SK-MEL-5 (cell line): ENCODE results near the gene CDC42EP3. TPM values are rescaled to one million over a fixed set of nuclear protein-coding genes. Genes with fewer than 3 reads are reported as not detected.

Source experiments
- DNase-seq: peaks from one replicate; pipeline ENCODE4 v3.0.0-alpha.2; 2016; ENCODE audit warnings: low read depth, low spot score
- in situ Hi-C: cut with HindIII; loops from 2 replicates; pipeline ENCODE4 v1.10.0; 2016; ENCODE audit warnings: low sequenced_read_pairs, high pct_unique_total_duplicates, low pct_unique_long_range_greater_than_20kb
- total RNA-seq: library from RNA; depleted of rRNA; stranded (reverse); fragments of >200 nt; shearing (Covaris generic); gene quantifications from 2 replicates; pipeline ENCODE4 v1.2.3, GENCODE V29; 2014

The CDC42EP3 gene
- total RNA-seq, 1 experiment from 2014 or later = 78.4 TPM

DNA sequence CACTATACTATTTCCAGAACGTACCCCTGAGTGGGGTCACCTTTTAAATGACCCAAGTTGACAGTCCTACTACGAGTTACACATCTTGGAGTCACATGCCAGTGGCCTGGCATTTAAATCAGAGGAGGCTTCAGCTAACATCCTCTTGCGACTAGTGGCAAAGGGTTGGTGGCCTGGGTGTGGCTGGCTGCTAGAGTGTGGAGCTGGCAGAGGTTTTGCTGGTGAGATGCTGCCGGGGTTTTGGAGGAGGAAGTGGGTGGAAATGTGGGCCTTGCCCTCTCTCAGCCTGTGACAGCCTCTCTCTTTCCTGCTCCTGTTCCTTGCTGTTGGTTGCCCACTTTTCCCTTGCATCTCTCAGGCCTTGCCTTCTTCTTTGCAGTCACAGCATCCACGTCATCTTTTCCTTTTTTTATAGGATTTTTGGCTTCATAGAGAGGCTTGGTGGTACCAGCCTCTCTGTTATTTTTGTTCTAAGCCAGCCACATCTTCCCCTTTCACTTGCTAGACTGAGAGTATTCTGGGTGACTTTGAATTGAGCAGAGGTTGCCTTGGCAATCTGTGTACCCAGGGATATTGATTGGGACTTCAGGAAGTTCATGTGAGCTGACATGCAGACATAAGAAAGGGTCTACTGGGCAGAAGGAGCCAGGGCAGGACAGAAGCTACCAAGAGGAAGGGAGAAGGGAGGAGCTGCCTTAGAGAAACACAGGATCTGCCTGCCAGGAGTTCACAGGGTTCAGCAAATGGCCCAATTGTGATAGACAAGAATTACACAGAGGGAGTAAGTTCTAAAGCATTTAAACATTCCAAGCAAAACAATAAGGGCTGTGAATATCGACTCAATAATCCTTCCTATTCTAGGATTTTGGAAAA lies 55.4 kb downstream of the CDC42EP3 start:
- no peak for DNase-seq
- in situ Hi-C loops = no loop called here

DNA sequence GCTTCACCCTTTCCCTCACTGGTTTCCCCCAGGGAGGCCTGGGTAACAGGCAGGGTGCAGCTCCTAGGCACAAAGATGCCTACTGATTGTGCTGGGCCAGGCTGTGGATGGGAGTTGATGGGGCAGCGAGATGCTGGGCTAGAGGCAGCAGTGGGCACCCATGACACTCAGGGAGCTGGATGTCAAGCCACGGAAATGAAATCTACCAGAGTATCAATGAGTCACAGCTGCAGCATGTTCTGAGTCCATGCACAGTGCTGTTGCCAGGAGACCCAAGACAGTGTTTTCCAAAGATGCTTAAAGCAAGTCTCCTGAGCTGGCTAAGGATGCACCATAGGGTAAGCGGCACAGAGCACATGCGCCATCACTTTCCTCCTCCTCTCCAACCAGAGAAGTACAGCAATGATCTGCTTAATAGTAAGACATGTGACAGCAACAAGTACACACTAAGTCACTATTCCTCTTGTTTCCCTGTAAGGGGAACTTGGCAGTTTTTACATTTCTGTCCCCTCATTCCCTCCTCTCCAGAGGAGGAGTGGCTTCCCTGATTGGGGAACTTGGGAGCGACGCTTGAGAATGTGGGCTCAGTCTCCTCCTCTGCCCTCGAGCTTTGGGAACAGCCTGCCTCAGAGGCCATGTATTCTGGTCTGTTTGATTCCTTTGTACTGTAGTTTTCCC lies 57.2 kb downstream of the CDC42EP3 start:
- no peak for DNase-seq
- in situ Hi-C loops = no loop called here

DNA sequence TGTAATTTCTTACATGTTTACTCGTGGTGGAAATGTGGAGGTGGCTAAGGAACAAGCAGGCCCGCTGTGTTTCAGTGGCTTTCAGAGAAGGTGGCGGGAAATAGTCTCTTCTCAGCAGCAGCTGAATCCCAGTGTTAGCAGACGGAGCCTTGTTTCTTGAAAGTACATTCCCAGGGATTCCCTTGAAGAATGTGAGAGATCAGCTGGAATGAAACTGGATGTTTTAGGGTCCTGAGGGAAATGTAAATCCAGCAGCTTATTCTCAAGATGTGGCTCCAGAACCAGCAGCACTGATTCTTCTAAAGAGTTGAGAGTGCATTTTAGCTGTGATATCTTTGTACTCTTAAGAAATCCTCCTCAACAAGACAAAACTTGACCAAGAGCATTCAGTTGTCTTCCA lies 59.1 kb downstream of the CDC42EP3 start:
- no peak for DNase-seq
- in situ Hi-C loops = no loop called here

DNA sequence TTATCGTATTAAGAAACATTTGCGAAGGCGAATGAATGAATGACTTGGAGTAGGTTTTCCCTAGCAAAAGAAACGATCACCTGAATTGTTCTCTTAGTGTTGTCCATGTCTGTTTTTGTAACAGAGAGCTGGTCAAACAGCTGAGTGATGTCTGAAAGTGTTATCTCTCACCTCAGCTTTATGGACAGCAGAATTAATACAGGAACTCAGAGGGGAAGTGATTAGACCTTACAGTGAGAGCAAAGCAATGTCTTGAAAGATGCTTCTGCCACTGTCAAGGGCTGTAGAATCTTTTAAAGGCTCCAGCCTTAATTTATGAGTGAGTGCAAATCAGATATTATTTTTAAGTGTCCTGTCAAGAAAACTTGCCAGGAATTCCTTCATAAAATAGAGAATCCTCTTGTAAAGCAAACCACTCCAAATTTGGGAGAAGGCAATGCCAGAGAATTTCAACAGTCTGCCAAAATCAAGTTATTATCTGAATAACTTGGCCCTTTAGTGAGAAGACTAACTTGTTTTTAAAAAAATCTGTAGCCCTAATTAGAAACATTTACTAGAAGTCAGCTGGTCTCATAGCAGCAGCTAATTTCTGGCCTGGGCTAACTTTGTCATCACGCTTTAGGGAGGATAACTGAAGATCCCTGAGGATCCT lies 60.7 kb downstream of the CDC42EP3 start:
- in situ Hi-C loops = no loop called here
- DNase-seq = no peak

DNA sequence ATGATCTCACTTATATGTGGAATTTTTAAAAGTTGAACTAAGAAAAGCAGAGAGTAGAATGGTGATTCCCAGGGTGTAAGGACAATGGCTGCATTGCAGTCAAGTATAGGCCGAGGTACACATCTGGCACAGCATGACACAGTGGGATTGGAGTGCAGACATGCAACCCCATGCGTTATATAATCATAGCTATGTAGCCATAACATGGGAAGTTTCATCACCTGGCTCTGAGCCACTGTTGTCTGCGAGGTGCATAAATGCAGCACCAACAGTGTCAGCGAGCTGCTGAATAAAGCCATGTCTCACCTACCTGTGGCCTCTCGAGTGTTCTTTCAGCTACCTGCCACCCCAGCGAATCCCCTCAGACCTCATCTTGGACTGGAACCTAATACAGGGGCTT lies 61.7 kb downstream of the CDC42EP3 start:
- no peak for DNase-seq
- in situ Hi-C loops = no loop called here

DNA sequence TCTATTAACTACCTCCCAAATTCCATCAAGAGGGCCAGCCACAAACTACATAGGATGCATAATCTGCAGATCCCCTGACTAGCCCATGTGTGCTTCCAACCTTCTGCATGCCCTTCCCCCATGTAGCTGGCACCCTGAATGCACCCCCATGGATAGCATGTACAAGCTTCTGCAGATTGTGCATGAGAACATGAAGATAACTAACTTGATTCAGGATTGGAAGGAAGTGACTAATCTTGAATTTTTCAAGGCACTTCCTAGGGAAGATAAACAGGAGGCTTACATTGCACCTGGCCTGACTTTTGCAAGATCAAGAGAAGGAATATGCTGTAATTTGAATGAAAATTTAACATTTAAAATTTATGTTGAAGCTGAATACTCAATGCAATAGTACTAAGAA lies 66.7 kb downstream of the CDC42EP3 start:
- DNase-seq = no peak
- in situ Hi-C loops = no loop called here

DNA sequence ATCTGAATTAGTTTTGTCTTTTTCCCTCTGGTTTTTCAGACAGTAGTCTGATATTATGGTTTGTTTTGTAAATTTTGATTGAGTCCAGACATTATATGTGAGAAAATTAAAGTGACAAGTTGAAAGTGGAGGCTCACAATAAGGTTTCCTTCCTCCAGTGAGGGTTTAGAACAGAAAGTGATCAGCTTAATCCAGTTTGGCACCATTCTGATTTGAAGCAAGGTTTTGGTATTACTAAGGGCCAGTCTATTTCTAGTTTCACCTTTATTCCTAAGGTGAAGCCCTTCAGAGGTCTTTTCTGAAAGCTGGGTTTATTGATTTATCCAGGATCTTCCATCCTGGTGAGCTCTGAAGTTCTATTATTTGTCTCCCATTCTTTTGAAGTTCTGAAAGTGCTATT lies 68.7 kb downstream of the CDC42EP3 start:
- no peak for DNase-seq
- in situ Hi-C loops = no loop called here

DNA sequence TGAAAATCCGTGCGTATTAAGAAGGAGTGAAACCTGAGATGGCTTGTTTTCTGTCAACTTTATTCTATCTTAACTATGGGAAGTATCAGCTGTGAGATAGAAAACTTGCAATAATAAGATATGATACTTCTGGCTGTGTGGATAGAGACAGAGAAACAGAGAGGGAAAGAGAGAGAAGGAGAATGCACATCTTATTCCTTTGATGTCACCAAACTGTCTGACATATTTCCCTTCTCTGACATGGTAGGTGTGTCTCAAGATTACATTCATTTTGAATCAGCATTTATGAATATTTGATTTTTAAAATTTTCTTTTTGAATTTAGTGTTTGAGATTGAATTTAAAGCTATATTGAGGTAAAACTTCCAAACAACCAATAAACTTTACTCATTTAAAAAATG lies 69.4 kb downstream of the CDC42EP3 start:
- in situ Hi-C loops = no loop called here

DNA sequence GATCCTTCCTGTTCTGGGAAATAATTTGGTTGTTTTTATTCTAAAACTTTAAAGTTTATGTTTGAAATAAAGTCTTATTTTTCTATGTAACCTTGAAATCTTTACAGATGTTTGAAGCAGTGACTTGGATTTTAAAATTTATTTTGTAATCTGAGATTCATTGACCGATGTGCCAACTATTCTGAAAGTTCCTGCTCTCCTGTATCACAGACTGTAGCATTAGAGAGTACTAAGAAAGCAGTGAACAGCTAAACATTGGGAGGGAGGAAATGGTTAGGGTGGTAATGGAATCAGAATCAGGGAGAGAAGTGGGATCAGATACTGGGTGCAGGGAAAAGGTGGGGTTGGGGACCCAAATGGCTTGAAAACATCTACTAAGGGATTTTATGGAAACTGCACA lies 69.9 kb downstream of the CDC42EP3 start:
- DNase-seq = no peak
- in situ Hi-C loops = no loop called here

More for the DNA sequence above, 69.4 kb downstream of the CDC42EP3 start:
- DNase-seq = no peak

DNA sequence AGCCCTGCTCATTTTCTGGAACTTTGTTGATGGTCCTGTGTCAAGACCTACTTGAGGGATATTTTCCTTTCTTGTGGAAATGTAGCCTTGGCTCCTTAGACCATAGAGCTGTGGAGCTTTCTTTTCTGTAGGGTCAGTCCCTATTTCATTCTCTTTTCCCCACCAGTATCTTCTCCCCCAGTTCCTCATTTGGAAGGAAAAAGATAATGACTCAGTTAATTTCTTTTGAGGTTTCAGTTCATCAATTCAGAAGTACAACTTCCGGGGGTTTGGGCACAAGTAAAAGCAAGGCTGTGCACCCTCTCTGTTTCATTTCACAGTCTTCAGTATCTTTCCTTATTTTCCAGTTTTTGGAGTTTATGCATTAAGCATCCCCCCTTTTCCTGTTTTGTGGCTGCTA lies 70.7 kb downstream of the CDC42EP3 start:
- in situ Hi-C loops = no loop called here
- no peak for DNase-seq

DNA sequence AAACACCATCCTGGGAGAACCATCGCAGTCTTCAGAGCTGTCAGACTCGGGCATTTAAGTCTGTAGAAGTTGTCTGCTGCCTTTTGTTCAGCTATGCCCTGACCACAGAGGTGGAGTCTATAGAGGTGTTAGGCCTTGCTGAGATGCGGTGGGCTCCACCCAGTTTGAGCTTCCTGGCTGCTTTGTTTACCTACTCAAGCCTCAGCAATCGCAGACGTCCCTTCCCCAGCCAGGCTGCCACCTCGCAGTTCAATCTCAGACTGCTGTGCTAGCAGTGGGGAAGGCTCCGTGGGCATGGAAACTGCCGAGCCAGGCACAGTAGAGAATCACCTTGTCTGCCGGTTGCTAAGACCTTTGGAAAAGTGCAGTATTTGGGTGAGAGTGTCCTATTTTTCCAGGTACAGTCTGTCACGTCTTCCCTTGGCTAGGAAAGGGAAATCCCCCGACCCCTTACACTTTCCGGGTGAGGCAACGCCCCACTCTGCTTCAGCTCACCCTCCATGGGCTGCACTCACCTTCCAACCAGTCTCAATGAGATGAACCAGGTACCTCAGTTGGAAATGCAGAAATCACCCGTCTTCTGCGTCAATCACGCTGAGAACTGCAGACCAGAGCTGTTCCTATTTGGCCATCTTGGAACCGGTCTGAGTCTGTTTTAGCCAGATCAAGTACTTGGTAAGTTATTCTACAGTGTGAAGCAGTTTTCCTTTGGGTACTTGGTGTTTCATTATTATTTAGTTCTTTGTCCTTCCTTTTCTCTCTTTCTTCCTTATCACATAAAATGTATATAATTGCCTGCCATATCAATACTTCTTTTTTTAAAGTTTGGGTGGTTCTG lies 71.5 kb downstream of the CDC42EP3 start:
- no peak for DNase-seq
- in situ Hi-C loops = no loop called here

DNA sequence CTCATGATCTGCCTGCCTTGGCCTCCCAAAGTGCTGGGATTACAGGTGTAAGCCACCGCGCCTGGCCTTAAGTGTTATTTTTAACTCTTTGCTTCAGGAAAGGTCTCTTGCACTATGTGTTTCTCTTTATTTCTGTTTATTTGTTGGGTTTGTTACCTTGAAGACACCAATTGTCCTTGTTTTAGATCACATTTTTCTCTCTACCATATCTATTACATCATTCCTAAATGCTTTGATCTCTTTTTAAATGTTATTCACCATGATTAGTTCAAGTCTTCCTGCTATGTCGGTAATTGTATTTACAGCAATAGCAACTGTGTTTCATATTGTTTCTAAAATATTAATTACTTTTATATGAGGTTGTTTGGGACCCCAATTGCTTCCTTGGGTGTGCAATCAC lies 77.7 kb downstream of the CDC42EP3 start:
- no peak for DNase-seq
- in situ Hi-C loops = no loop called here

DNA sequence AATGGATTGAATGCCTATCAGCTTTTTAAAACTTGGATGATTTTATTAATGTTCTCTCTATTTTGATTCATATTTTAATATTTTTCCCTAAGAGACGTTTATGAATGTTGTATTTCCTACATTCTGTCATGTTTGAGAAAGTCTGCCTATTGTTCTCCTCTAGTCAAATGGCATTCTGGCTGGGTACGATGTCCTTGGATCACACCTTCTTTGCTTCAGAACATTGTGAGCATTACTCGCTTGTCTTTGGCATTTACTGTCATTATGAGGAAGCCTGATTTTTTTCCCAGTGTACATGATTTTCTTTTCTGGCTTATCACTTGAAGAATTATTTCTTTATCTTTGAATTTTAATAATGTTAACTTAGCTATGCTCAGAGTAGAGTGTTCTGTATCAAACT lies 78.4 kb downstream of the CDC42EP3 start:
- in situ Hi-C loops = no loop called here
- DNase-seq = no peak
